WERI-Rb-1 (cell line): Measurements from ENCODE around the gene CBX3.

Experiments used
- DNase-seq: peaks from one replicate; pipeline ENCODE4 v3.0.0-alpha.2; 2020
- H3K27ac ChIP-seq: fragments of 250-450 bp; sonication (Bioruptor Pico); 2 replicates; pipeline ENCODE4 v1.5.1; 2020; ENCODE audit warnings: mild to moderate bottlenecking, moderate library complexity
- H3K27me3 ChIP-seq: fragments of 250-450 bp; sonication (Bioruptor Pico); 2 replicates; pipeline ENCODE4 v1.5.1; 2021; ENCODE audit warnings: mild to moderate bottlenecking, low read depth, moderate library complexity; ENCODE audit not compliant: insufficient read depth, severe bottlenecking
- H3K36me3 ChIP-seq: fragments of 250-450 bp; sonication (Bioruptor Pico); 2 replicates; pipeline ENCODE4 v1.5.1; 2020; ENCODE audit warnings: mild to moderate bottlenecking, moderate library complexity
- H3K4me3 ChIP-seq: 2 replicates; pipeline ENCODE4 v1.5.1; 2011; ENCODE audit warnings: low read depth, mild to moderate bottlenecking, control low read depth, low read length
- H3K9me3 ChIP-seq: fragments of 250-450 bp; sonication (Bioruptor Pico); 2 replicates; pipeline ENCODE4 v1.5.1; 2021; ENCODE audit warnings: mild to moderate bottlenecking, moderate library complexity; ENCODE audit not compliant: severe bottlenecking
- TF ChIP-seq, protein P1 (sequence below): IDR thresholded peaks from 2 replicates; pipeline ENCODE4 v1.5.1; 2011; ENCODE audit warnings: low read depth, mild to moderate bottlenecking, control low read depth, inconsistent platforms, low read length

Gene CBX3

DNA sequence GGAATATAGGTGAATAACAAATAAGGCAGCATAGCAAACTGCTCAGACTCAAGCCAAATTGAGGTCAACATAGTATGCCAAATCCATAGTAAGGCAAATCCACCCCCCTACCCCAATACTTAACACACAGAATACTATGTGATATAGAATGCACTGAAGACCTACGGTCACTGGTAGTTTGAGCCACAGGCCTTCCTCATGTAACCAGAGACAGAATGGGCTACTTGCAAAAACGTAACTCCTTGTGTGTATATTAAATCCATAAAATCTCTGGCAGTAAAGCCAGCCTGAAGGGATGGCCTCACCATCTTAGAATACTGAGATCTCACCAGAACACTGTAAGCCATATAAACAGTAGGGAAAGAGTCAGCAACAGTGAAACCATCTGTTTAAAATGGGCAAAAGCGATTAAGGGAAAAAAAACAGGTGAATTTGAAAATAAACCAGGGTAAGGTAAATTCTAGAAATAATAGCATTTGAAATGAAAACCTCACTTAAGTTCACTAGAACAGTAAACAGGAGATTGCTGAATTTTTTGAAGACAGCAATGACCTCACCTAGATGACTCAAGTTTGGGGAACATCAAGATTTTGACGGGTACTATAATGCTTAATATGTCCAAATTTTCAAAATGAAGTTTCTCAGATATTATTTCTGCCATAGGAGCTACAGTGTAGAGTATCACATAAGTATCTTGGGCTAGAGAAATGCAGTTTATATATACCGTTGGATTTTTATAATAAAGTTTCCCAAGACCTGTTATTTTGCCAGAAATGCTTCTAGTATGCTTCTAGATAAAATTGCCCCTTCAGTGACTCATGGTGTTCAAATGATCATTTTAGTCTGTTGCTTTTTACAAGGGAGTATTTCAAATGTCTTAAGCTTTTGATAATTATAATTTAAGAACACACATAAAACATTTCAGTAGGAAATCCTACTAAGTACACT, 14.9 kb upstream of the CBX3 start:
- no peaks in the 10 kb centered on the region for H3K9me3 ChIP-seq
- no peak for DNase-seq
- TF ChIP-seq, protein P1, sequence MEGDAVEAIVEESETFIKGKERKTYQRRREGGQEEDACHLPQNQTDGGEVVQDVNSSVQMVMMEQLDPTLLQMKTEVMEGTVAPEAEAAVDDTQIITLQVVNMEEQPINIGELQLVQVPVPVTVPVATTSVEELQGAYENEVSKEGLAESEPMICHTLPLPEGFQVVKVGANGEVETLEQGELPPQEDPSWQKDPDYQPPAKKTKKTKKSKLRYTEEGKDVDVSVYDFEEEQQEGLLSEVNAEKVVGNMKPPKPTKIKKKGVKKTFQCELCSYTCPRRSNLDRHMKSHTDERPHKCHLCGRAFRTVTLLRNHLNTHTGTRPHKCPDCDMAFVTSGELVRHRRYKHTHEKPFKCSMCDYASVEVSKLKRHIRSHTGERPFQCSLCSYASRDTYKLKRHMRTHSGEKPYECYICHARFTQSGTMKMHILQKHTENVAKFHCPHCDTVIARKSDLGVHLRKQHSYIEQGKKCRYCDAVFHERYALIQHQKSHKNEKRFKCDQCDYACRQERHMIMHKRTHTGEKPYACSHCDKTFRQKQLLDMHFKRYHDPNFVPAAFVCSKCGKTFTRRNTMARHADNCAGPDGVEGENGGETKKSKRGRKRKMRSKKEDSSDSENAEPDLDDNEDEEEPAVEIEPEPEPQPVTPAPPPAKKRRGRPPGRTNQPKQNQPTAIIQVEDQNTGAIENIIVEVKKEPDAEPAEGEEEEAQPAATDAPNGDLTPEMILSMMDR = no peak
- H3K36me3 ChIP-seq = peaks cover 41% of the 10 kb centered on the region
- no peak overlapping the region for H3K4me3 ChIP-seq
- no peak overlapping the region for H3K27ac ChIP-seq
- no peaks in the 10 kb centered on the region for H3K27me3 ChIP-seq

DNA sequence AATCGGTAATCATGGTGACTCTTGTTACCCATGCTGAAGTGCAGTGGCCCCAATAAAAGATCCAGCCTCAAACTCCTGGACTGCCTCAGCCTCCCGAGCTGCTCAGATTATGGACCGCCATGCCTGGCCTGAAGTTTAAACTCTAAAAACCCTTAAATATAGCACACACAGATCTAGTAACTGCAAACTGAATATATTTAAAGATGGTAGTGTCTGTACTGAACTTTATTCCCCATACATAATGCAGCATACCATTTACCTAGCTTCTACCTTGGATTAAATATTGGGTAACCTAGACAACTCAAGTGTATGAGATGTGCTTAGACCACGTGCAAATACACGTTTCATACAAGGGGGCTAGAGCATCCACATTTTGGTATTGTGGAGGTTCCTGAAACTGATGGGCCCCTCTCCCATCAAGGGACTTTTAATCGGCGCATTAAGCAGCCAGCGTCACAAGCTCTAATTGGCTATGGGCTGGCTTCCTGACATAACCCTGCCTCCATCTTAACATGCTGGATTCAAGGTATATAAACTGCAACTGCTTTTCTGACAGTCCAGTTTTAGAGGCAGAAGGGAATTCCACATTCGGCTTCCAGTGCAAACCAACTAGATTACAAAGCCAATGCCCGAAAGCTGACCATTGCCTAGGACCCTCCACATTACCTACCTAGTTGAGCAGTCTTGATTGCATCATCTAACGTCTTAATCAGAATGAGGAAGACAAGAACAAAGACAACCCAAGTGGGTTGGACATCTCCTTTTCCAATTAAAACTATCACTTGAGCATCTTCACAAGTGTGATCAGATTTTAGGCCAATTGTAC, 14.0 kb upstream of the CBX3 start:
- TF ChIP-seq, protein P1 = no peak
- DNase-seq = no peak
- H3K36me3 ChIP-seq = peaks cover 50% of the 10 kb centered on the region

DNA sequence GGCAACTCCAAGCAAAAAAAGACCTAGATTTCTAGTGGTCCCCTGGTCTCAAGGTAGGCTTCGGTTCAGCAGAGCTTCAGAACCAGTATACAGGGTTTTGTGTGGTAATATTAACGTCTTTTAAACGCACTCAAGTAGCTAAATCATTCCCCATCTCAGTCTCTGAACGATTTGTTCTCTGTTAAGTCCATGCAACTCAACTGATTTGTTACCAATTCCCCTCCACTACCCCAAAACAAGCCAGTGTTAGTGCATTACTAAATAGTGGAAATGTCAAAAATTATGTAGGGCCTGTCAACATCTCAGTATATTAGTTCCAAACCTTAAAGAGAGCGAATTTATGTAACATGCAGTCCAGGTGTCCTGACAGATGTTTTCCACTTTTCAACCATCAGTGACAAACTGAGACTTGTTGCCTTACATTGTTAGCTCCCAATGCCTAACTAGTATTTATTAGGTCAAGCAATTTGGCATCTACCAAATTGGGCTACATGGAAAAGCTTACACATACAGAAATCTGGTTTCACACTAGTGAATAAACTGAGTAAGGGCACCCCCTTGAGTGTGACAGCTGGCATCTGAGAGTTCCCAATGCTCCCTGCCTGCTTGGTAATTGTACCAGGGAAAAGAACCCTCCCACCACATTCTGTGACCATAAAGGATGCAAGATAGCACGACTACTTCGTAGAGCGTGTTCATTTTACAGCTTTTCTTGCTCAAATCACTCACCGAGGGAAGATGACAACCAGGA, 13.2 kb upstream of the CBX3 start:
- peak overlapping the region; percentile 38 for H3K27ac ChIP-seq
- H3K36me3 ChIP-seq = peaks cover 58% of the 10 kb centered on the region
- no peaks in the 10 kb centered on the region for H3K27me3 ChIP-seq
- DNase-seq = no peak
- no peaks in the 10 kb centered on the region for H3K9me3 ChIP-seq
- TF ChIP-seq, protein P1 = no peak
- no peak overlapping the region for H3K4me3 ChIP-seq

More for the DNA sequence above, 14.0 kb upstream of the CBX3 start:
- Histone ChIP-seq H3K9me3 (no peaks in the 10 kb centered on the region), H3K27ac (peak overlapping the region; percentile 38), H3K4me3 (no peak overlapping the region), H3K27me3 (no peaks in the 10 kb centered on the region)

DNA sequence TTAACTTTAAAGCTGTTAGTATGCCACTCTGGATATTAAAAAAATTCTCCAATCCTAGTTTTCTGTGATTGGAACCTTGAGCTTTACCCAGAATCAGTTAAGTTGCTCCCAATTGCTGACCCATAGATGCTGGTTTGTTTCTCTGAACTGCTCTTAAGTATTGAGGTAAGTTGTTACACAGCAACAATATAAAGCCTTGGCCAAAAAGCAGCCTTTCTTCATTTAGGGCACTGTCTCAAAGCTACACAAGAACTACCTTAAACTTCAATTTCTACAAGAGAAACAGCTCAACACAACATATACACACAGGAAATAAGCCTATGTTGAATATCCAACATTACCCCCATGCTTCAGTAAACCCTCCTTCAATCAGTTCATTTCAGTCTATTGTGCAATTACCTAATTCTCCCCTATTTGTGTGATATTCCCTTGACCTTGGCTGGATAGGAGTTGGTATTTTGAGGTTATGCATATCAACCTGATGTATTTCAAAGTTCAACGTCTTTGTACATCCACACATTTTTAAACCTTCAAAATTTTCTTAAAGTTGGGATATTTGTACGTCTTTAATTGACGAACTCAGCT, 12.5 kb upstream of the CBX3 start:
- Histone ChIP-seq H3K27ac (no peak overlapping the region), H3K4me3 (no peak overlapping the region), H3K9me3 (no peaks in the 10 kb centered on the region), H3K36me3 (peaks cover 65% of the 10 kb centered on the region), H3K27me3 (no peaks in the 10 kb centered on the region)
- no peak for DNase-seq
- TF ChIP-seq, protein P1 = no peak

DNA sequence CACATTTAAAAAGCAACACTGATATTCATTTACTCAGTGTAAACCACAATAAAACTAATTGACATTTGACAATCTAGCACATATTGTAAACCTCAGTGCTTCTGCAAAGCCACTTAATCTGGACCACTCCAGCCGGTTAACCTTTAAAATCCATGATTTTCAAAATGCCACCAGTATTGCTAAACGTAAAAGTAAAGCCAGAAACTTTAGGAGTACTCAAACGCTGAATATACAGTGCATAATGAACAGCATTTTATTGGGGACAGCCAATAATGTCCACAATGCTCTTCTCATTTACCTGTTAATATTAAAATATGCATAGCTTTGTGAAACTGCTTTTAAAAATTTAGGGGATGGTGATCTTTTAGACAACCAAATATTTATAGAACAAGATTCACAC, 11.8 kb upstream of the CBX3 start:
- H3K36me3 ChIP-seq = peaks cover 69% of the 10 kb centered on the region
- H3K4me3 ChIP-seq = no peak overlapping the region
- TF ChIP-seq, protein P1 = no peak
- no peaks in the 10 kb centered on the region for H3K9me3 ChIP-seq
- no peak for DNase-seq
- no peaks in the 10 kb centered on the region for H3K27me3 ChIP-seq
- H3K27ac ChIP-seq = no peak overlapping the region
